C4-2B (cell line): ENCODE data around the gene PTPRN2.

Experiments
- CTCF ChIP-seq: fragments of 450-650 bp; conservative IDR thresholded peaks from 2 replicates; pipeline ENCODE4 v1.5.1; 2017; ENCODE audit warnings: mild to moderate bottlenecking
- ZFX ChIP-seq: fragments of 450-650 bp; IDR thresholded peaks from 2 replicates; pipeline ENCODE4 v1.6.1; 2017

DNA sequence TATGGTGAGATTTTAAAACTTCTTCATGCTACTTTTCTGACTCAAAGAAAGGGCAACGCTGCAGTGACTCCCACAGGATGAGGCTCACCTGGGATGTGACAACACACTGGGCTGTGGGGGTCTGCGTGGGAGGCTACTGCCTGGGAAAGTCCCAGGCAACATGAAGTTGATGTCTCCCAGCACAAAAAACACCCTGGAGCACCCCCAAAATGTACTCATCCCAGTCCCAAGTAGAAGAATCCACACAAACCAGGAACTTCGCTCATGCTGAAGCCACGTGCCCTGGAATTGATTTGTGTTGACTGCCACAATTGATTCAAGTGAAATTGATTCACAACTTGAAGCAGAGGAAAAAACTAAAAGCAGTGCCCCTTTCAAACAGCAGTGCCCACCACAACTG is 24.9 kb upstream of the PTPRN2 start:
- TF ChIP-seq CTCF = no peak
- no peak for TF ChIP-seq ZFX
